GM19193 (cell line): ENCODE data around the gene RBL2.

Source experiments
- POLR2A ChIP-seq: IDR thresholded peaks from 4 replicates; pipeline ENCODE4 v1.6.1; 2011; ENCODE audit not compliant: insufficient read depth, insufficient read length; ENCODE audit errors: extremely low read depth

RBL2 gene, protein sequence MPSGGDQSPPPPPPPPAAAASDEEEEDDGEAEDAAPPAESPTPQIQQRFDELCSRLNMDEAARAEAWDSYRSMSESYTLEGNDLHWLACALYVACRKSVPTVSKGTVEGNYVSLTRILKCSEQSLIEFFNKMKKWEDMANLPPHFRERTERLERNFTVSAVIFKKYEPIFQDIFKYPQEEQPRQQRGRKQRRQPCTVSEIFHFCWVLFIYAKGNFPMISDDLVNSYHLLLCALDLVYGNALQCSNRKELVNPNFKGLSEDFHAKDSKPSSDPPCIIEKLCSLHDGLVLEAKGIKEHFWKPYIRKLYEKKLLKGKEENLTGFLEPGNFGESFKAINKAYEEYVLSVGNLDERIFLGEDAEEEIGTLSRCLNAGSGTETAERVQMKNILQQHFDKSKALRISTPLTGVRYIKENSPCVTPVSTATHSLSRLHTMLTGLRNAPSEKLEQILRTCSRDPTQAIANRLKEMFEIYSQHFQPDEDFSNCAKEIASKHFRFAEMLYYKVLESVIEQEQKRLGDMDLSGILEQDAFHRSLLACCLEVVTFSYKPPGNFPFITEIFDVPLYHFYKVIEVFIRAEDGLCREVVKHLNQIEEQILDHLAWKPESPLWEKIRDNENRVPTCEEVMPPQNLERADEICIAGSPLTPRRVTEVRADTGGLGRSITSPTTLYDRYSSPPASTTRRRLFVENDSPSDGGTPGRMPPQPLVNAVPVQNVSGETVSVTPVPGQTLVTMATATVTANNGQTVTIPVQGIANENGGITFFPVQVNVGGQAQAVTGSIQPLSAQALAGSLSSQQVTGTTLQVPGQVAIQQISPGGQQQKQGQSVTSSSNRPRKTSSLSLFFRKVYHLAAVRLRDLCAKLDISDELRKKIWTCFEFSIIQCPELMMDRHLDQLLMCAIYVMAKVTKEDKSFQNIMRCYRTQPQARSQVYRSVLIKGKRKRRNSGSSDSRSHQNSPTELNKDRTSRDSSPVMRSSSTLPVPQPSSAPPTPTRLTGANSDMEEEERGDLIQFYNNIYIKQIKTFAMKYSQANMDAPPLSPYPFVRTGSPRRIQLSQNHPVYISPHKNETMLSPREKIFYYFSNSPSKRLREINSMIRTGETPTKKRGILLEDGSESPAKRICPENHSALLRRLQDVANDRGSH

DNA sequence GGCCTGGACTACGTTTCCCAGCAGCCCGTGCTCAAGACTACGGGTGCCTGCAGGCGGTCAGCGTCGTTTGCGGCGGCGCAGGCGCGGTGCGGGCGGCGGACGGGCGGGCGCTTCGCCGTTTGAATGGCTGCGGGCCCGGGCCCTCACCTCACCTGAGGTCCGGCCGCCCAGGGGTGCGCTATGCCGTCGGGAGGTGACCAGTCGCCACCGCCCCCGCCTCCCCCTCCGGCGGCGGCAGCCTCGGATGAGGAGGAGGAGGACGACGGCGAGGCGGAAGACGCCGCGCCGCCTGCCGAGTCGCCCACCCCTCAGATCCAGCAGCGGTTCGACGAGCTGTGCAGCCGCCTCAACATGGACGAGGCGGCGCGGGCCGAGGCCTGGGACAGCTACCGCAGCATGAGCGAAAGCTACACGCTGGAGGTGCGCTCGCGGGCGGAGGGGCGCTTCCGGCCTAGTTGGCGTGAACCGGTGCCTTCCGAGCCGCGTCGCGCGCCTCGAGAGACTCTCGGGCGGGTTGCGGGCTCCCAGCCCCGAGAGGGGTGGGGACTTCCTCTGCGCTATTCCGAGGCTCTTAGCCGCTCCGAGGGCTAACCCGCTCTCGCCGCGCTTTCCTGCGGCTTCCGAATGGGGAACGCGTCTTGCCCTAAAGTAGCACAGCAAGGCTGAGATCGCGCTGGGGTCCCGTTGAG is at the start of gene RBL2:
Gene RBL2, plus strand, starts transcription at position 95 of the 689 bp plus-strand sequence. Its CDS starts 86 bp downstream, at position 181.
- peak; percentile 41 for TF ChIP-seq POLR2A

DNA sequence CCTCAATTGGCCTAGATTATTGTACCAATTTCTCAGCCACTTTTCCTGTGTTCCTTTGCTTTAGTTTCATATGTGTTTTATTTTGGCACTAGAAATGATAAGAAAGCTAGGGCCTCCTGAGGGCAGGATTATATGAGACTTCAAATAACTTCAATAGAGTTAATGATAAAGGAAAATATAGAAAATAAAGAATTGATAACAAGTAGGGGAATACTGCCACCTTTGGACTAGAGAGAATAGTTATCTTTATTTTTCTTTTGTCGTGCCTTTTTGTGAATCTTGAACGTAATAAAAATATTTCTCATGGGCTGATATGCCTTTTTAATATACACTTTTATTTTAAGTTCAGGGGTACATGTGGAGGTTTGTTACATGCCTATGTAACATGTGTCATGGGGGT is 29.3 kb upstream of the RBL2 start:
- TF ChIP-seq POLR2A, result no peak

DNA sequence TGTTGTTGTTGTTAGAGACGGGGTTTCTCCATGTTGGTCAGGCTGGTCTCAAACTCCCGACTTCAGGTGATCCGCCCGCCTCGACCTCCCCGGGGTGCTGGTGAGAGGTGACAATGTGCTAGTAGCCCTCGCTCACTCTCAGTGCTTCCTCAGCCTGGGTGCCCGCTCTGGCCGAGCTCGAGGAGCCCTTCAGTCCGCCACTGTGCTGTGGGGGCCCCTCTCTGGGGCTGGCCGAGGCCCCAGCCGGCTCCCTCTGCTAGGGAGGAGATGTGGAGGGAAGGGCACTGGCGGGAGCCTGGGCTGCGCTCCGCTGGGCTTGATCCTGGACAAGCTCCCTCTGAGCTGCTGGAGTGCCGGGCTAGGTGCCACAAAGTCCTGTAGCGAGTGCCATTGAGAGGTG is 21.7 kb upstream of the RBL2 start:
- TF ChIP-seq POLR2A, result no peak

DNA sequence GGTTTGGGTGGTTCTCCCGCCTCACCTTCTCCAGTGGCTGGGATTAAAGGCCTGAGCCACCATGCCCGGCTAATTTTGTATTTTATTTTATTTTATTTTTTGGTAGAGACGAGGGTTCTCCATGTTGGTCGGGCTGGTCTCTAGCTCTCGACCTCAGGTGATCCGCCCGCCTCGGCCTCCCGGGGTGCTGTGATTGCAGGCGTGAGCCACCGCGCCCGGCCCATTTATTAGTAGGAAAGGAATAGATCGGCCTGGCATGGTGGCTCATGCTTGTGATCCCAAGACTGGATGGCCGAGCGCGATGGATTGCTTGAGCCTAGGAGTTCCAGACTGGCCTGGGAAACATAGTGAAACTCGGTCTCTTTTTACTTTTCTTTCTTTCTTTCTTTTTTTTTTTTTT is 20.4 kb upstream of the RBL2 start:
- no peak for TF ChIP-seq POLR2A

DNA sequence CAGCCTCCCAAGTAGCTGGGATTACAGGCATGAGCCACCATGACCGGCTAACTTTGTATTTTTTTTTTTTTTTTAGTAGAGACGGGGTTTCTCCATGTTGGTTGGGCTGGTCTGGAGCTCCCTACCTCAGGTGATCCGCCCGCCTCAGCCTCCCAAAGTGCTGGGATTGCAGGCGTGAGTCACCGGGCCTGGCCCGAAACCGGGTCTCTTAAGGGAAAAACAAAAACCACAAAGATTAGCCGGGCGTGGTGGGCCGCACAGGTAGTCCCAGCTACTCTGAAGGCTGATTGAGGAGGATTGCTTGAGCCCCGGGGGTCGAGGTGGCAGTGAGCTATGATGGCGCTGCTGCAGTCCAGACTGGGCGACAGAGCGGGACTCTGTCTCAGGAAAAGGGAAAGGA is 19.9 kb upstream of the RBL2 start:
- TF ChIP-seq POLR2A, result no peak

DNA sequence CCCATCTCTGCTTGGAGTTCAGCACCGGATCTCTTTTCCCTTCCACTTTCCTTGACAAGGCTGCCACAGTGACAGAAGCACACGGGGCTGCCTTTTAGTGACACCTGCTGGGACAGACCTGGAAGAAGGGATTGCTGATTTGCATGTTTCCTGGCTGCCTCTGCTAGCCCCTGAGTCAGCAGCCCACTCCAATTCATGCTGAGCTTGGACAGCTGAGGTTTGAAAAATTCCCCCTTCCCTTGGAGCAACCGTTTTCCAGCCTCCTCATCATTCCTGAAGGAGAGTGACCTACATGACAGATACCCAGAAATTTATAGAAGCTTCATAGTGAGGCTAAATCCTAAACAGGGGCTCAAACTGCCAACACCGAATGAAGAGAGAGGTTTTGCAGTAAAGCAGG is 18.8 kb upstream of the RBL2 start:
- TF ChIP-seq POLR2A, result no peak

DNA sequence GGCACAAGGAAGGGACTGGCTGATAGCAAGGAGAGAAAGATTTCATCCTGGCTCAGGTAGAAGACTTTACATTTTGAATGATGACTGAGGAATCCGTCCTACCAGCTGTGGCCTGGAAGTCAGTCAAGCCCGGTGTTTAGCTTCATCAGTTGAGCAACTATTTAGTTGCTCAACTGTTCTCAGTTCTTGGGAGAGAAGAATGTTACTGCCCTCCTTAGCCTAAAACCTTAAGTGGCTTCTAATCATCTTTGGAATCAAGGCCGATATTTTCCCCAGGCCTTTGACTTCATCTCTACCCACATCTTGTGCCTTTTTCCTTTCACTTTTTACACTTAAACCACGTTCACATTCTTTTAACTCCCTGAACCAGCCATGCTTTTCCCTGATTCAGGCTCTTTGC is 17.3 kb upstream of the RBL2 start:
- no peak for TF ChIP-seq POLR2A

DNA sequence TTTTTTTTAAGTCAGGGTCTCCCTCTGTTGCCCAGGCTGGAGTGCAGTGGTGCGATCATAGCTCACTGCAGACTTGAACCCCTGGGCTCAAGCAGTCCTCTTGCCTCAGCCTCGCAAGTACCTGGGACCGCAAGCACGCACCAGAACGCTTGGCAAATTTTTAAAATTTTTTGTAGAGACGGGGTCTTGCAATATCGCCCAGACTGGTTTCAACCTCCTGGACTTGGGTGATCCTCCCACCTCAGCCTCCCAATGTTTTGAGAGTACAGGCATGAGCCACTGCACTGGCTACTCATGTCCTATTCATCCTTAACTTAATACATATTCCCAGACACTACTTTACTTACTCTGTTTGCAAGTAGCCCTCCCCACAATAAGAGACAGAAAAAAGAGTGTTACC is 16.3 kb upstream of the RBL2 start:
- TF ChIP-seq POLR2A, result no peak

DNA sequence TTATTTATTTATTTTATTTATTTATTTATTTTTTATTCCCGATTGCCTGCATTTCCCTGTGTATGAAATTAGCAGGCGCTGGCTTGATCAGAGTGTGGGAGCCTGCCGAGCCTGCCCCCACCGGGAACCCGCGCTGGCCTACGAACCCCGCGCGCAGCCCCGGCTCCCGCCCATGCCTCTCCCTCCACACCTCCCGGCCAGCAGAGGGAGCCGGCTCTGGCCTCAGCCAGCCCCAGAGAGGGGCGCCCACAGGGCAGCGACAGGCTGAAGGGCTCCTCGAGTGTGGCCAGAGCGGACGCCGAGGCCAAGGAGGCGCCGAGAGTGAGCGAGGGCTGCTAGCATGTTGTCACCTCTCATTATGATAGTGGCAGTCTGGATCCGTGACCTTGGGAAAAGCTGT is 13.0 kb upstream of the RBL2 start:
- no peak for TF ChIP-seq POLR2A

DNA sequence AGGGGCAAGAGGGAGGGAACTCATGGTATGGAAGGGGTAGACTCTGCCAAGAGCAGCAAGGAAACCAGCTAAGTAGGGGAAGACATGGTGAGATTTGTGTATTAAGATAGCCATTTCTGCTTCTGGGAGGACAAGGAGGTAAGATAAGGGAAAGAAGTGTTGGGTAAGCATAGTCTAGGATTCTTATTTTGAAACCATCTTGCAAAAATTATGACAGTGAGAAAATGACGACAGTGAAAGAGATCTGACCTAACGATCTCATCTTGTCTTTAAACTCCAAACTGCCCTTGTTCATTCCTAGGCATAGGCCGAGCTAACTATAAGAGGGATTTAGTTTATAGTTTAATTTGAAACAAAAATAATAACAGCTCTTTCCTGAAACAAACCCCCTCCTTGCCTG is 5.6 kb upstream of the RBL2 start:
- TF ChIP-seq POLR2A, result no peak

DNA sequence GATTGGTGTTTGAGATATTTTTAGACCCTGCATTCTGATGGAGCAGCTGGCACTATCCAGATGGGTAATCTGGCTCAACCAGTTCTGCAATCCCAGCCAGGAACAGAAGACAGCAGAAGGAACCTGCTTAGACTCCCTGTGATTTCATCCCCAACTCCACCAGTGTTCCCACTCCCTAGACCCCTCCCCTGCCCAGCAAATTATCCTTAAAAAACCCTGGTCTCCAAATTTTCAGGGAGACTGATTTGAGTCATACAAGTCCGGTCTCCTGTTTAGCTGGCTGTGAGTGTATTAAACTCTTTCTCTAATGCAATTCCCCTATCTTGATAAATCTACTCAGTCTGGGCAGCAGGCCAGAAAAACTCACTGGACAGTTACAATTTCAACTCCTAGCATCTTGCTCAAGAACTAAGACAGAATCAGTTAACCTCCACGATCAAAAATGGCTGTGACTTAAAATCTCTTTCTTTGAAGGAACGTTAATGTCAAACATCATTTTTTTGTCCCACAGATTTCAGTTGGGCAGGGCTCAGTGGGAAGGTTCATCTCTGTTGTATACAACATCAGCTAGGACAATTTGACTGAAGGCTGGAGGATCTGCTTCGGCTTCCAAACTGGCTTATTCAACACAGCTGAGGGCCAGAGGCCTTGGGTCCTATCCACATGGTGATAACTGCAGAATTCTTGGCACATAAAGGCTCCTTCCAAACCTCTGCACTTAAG is 4.9 kb upstream of the RBL2 start:
- no peak for TF ChIP-seq POLR2A

DNA sequence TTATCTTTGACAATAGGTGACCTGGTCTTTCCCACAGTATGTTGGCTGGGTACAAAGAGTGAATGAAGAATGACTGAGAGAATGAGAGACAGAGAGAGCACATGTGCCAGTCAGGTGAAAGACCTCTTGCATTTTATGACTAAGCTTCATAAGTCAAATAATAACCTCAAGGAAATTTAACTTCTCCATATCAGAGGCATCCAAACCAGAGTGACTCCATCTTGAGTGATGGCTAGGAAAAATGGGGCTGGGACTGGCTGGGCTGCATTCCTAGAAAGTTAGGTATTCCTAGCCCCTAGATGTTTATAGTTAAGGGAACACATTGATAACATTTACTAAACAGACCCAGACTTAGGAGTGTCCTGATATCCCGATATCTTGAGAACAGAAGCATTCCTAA is 3.9 kb upstream of the RBL2 start:
- TF ChIP-seq POLR2A, result no peak

DNA sequence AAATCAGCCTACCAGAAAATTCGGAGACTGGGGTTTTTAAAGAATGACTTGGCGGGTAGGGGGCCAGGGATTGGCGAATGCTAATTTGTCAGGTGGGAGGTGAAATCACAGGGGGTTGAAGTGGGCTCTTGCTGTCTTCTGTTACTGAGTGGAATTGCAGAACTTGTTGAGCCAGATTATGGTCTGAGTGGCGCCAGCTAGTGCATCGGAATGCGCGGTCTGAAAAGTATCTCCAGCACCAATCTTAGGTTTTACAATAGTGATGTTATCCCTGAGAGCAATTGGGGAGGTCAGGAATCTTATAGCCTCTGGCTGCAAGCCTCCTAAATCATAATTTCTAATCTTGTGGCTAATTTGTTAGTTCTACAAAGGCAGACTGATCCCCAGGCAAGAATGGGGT is 762 bp upstream of the RBL2 start:
- no peak for TF ChIP-seq POLR2A

DNA sequence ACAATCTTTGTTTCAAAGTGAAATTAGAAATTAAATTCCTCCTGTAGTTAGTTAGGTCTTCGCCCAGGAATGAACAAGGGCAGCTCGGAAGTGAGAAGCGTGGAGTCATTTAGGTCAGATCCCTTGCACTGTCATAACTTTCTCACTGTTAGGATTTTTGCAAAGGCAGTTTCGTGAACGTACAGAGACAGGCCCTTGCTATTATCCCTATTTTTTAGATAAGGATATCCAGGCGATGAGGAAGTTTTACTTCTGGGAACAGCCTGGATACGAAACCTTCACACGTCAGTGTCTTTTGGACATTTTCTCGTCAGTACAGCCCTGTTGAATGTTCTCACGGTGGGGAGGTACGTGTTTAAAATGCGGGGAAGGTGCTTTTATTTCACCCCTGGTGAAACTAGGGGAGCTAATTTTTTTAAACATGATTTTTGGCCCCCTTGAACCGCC is 318 bp upstream of the RBL2 start:
- no peak for TF ChIP-seq POLR2A
